H4 (cell line): ENCODE data around the gene ZNF362. TPM values are rescaled to one million over a fixed set of nuclear protein-coding genes. Genes with fewer than 3 reads are reported as not detected.

ENCODE experiments used
- DNase-seq: peaks from one replicate; pipeline ENCODE4 v3.0.0-alpha.2; 2015; ENCODE audit warnings: low spot score
- total RNA-seq: library from RNA; depleted of rRNA; stranded (reverse); fragments of >200 nt; shearing (Covaris generic); gene quantifications from 2 replicates; pipeline ENCODE4 v1.2.3, GENCODE V29; 2014

ZNF362 gene
- total RNA-seq, 1 experiment from 2014 or later: 3.6 TPM

- no peak for DNase-seq
Measured at GRCh38 chr1:33267468-33268205, 11.3 kb downstream of the ZNF362 start.

GRCh38 chr1:33268457-33268856 is 12.2 kb downstream of the ZNF362 start:
- DNase-seq: no peak

GRCh38 chr1:33268927-33269610 is 12.8 kb downstream of the ZNF362 start:
- DNase-seq: no peak

GRCh38 chr1:33269621-33270020 is 13.3 kb downstream of the ZNF362 start:
- no peak for DNase-seq

DNA sequence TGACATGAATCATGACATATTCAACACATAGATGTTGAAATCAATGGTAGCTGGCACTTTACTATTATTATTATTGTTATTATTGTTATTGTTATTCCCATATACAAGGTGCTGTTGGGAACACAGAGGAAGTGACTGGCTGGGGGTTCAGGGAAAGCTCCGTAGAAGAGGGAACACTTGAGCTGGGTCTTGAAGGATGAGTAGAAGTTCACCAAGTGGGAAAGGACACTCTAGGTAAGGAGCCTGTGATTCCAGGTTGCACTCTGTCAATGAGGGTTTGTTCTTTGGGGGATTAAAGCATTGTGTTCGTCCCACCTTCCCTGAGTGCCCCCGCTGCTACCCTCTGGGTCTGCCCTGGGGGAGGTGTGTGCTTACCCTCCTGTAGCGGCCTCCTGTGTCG is 14.1 kb downstream of the ZNF362 start:
- no peak for DNase-seq

- no peak for DNase-seq
Measured at GRCh38 chr1:33270808-33271465, 14.6 kb downstream of the ZNF362 start.

DNA sequence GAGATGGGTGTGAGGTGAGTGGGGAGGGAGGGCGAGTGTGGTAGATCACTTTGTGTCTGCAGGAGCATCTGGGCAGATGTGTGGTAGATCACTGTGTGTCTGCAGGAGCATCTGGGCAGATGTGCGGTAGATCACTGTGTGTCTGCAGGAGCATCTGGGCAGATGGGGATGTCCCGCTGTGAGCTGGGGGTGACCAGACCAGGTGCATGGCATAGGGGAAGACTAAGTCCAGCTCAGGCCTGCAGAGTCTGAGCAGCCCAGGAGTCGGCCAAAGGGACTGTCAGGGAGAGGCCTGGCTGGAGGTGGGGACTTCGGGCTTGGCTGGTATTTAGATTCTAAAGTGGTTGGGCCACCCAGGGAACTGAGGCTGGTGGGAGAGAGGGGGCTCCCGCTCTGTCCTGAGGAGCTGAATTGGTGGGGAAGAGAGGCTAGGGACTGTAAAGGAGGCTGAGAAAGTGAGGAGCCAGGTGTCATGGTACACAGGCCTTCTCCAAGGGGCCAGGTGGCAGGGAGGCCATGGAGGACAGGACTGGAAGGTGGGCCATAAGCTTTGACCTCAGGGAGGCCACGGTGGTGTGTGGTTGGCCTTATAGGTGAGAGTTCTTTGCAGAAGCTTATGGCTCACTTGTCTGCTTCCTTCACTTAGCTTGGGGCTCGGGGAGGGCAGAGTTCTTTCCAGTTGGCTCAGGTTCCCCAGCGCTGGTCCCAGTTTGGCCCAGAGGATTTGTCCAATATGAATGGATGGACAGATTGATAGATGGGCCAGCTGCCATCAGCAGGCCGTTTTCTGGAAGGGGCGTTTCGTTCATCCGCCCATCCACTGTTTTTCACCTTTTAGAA is 15.6 kb downstream of the ZNF362 start:
- DNase-seq: no peak

DNA sequence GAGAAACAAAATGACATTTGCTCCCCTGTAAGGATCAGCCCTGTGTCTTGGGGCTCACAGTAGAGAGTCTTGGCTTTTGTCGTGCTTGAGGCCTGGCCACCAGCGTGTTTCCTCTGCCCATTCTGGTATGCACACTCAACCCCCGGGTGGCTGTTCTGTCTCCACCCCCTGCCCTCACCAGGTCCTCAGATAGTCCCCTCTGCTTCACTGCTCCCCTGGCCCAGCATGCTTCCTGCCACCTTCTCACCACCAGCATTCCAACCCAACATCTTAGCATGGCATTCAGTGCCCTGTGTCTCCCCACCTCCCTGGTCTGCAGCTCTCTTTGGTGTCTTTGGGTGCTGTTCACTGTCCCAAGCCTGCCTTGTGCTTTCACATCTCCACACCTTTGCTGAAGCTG is 16.2 kb downstream of the ZNF362 start:
- DNase-seq: no peak

DNA sequence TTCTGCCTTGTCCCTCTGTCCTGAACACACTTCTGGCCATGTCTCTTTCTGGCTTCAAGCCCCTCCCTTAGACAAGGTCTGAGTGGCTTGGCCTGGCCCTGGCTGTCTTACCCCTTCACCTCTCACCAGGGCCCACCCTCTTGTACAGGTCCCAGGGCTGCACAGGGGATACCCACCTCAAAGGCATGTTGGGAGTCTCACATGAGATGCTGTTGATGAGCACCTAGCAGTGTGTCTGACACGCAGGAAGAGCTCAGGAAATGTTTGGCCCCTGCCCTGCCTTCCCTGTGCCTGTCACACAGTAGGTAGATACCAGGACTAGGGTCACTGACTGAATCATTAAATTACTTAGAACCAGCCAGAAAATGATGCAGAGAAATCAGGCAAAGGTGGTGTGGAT is 16.6 kb downstream of the ZNF362 start:
- no peak for DNase-seq

DNA sequence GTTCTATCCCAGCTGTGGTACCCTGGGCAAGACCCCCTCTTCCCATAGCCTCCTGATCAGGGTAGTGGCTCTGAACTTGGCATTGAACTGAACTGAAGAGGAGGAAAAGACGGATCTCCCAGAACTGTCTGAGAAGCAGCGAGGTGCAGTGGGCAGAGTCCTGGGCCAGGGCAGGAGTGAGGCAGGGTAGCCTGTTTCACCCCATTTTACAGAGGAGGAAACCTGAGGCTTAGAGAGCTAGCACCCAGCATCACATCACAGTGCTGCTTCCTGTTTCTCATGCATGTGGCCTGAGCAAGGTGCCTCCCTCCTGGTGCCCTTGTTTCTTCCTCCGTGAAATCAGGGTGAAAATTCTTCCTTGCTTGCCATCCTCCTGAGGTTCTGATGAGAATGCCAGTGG is 17.1 kb downstream of the ZNF362 start:
- DNase-seq: no peak

GRCh38 chr1:33273961-33274371 is 17.7 kb downstream of the ZNF362 start:
- no peak for DNase-seq

DNA sequence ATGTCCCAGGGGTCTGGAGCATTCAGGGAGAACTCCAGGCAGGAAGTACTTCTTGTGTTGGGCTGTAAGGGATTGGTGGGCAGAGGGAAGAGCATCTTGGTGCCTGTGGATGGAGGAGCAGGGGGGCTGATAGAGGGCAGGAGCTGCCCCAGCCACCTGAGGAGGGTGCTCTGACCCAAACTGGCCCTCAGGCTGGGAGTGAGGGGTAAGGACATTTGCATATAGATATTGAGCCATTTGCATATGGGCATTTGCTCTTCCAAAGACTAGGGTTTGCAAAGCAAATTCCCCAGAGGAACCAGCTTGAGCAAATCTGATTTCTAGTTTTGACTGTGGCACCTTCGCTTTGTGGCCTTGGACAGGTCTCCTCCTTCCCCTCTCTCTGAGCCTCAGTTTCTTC is 18.2 kb downstream of the ZNF362 start:
- no peak for DNase-seq

DNA sequence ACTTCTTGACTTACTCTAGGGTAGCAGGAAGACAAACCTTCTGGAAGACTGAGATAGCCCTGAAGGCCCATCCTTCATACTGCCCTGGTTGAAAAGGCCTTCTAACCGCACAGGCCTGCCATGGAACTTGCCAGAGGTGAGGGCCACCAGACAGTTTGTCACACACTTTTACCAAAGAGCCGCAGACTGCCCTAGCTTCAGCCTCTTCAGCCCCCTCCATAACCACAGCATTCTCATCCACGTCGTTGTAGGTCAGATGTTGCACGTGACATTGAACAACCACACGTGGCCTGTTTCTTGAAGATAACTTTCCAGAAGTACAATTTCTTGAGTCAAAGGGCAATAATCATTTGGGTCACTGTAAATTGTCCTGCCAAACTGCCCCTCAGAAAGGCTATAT is 18.9 kb downstream of the ZNF362 start:
- no peak for DNase-seq

DNA sequence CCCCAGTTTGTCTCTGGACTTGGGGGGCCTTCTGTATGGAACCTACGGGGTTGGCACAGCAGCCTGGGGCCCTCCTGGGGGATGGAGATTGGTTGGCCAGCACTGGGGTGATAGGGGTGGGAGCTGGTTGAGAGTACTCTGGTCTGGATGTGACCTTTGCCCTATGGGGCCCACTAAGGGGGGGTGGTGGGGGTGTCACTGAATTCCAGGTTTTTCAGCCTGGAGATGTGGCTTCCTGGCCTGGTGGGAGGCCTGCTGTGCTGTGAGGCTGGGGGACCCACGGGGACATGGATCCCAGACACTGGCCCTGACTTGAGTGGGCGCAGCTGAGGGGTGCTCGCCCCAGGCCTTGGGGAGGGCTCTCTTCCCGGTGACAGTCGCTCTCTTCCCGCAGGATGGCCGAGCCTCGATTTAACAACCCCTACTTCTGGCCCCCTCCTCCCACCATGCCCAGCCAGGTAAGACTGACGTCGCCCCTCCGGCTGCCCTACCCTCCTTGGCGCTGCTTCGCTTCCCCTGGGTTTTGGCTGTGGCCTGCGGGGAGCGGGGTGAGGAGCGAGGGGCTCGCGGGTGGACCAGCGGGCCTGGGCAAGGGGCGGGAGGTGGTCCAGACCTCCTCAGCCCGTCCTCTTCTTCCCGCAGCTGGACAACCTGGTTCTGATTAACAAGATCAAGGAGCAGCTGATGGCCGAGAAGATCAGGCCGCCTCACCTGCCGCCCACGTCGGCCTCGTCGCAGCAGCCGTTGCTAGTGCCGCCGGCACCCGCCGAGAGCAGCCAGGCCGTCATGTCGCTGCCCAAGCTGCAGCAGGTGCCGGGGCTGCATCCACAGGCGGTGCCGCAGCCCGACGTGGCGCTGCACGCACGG is 19.6 kb downstream of the ZNF362 start:
- DNase-seq: no peak

GRCh38 chr1:33276573-33277298 is 20.4 kb downstream of the ZNF362 start:
- DNase-seq: no peak

- no peak for DNase-seq
Measured at GRCh38 chr1:33277488-33278084, 21.3 kb downstream of the ZNF362 start.

GRCh38 chr1:33280091-33280661 is 23.9 kb downstream of the ZNF362 start:
- DNase-seq: no peak

- no peak for DNase-seq
Measured at GRCh38 chr1:33281554-33282303, 25.4 kb downstream of the ZNF362 start.

DNA sequence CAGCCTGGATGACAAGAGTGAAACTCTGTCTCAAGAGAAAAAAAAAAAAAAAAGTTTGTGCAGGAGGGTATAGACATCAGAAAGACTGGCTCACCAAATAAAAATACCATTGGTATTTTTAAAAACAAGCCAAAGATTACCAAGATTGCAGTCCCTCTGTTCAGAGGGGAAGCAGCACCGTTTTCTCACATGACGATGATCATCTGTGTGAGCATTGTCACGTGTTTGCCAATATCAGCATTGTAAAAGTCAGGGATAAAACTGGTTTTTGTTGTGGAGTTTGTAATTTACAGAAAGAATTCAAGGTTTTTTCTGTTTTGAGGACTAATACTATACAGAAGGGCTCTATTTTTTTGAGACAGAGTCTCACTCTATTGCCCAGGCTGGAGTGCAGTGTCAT is 26.5 kb downstream of the ZNF362 start:
- no peak for DNase-seq
